Stimulated activated CD8-positive, alpha-beta memory T cell treated with anti-CD3 and anti-CD28 coated beads, Interleukin-7, amount 100 ng/mL, for 24 hours (primary cell): ENCODE measurements around the gene CNOT1.

ENCODE experiments used
- DNase-seq: peaks from one replicate; pipeline ENCODE4 v3.0.0-alpha.2; 2020; ENCODE audit warnings: low read depth

Gene CNOT1

GRCh38 chr16:58481931-58482330, 147.7 kb downstream of the CNOT1 start:
- DNase-seq: no peak

- no peak for DNase-seq
Observed at GRCh38 chr16:58481226-58481869, 148.3 kb downstream of the CNOT1 start.

GRCh38 chr16:58478427-58478826, 151.2 kb downstream of the CNOT1 start:
- no peak for DNase-seq

- DNase-seq: no peak
Observed at GRCh38 chr16:58476791-58477190, 152.8 kb downstream of the CNOT1 start.

- DNase-seq: no peak
Observed at GRCh38 chr16:58475091-58475619, 154.5 kb downstream of the CNOT1 start.

GRCh38 chr16:58474296-58474695, 155.3 kb downstream of the CNOT1 start:
- DNase-seq: no peak

GRCh38 chr16:58472827-58473226, 156.8 kb downstream of the CNOT1 start:
- DNase-seq: no peak

- no peak for DNase-seq
Observed at GRCh38 chr16:58472266-58472665, 157.4 kb downstream of the CNOT1 start.

GRCh38 chr16:58471209-58471975, 158.2 kb downstream of the CNOT1 start:
- DNase-seq: no peak
